ENCODE data around the gene HS6ST3.

The HS6ST3 gene

GRCh38 chr13:96851856-96852445 is 762.0 kb downstream of the HS6ST3 start:
- no peak for DNase-seq

- no peak for DNase-seq
These were observed 768.4 kb downstream of the HS6ST3 start for GRCh38 chr13:96858133-96858826.

GRCh38 chr13:96860882-96861281 is 771.0 kb downstream of the HS6ST3 start:
- DNase-seq, result no peak

GRCh38 chr13:96862093-96862492 is 772.2 kb downstream of the HS6ST3 start:
- no peak for DNase-seq

DNA sequence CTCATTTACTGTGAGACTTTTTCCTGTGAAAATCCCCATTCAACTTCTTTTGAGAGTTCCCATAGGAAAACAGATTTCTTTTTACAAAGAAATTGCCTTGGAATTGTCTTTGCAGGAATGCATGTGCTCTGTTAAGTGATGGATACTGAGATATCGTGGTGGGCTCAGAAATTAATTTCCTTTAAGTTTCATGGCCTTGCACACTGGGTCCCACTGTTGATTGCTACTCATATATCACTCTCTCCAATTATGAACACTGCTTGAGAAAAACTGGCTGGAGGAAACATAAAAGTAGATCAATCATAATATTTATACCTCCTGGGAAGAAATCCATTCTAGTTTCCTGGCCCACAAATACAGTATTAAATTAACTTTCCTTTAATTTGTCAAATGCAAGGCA is 773.1 kb downstream of the HS6ST3 start:
- DNase-seq, result no peak

DNA sequence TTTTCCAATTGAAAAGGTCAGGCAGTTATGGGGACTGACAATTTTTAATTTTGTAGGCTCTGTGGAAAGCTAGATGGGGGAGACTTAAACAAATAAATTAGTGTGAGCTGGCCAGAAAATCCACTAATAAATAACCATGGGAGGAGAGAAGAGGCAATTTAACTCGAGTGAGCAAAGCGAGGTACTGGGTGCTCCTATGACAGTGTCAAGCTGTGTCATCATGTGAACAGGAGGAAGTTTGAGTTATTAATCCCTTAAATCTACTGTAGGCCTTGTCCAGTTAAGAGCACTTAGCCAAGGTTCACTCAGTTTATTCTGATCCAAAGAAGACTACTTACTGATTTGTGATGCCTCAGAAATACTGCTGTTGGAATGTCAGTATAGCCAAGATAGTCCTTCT is 781.6 kb downstream of the HS6ST3 start:
- no peak for DNase-seq

- no peak for DNase-seq
These were observed 790.5 kb downstream of the HS6ST3 start for GRCh38 chr13:96880419-96880818.

Measured in fibroblast of skin of scalp (primary cell).